ENCODE data around the gene MEOX2.

DNA sequence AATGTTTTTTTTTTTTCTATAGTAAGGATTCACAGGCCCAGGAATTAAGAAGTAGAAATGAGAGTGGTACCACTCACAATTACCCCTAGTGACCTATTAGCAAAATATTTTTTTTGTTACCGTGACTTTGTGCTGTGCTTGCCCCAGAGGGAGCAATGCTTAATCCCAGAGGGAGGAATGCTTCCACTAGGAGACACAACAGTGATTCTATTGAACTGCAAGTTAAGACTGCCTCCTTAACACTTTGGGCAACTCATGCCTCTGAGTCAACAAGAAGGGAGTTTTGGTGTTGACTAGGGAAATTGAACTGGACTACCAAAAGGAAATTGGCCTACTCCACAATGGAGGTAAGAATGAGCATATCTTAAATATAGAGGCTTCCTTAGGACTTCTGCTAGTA, 17.2 kb upstream of the MEOX2 start:
- TF ChIP-seq, protein P1, sequence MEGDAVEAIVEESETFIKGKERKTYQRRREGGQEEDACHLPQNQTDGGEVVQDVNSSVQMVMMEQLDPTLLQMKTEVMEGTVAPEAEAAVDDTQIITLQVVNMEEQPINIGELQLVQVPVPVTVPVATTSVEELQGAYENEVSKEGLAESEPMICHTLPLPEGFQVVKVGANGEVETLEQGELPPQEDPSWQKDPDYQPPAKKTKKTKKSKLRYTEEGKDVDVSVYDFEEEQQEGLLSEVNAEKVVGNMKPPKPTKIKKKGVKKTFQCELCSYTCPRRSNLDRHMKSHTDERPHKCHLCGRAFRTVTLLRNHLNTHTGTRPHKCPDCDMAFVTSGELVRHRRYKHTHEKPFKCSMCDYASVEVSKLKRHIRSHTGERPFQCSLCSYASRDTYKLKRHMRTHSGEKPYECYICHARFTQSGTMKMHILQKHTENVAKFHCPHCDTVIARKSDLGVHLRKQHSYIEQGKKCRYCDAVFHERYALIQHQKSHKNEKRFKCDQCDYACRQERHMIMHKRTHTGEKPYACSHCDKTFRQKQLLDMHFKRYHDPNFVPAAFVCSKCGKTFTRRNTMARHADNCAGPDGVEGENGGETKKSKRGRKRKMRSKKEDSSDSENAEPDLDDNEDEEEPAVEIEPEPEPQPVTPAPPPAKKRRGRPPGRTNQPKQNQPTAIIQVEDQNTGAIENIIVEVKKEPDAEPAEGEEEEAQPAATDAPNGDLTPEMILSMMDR (IDR thresholded peaks at IDR 0.05; ENCODE audit: insufficient read depth, low read depth, low read length) = no peak
- no peak for TF ChIP-seq EZH2 (IDR thresholded peaks at IDR 0.05; ENCODE audit: insufficient read depth, low read length)

Measured in astrocyte (in vitro differentiated cells and primary cell).